SK-N-SH treated with all-trans-retinoic acid at 6 μM for 48 hours (cell line): Measurements from ENCODE around the gene CNPPD1.

Experiments used
- ATAC-seq: fragments of 200-7000 bp; cut with Tn5 transposase; 3 replicates; pipeline ENCODE4 v1.9.1; 2020; ENCODE audit warnings: mild to moderate bottlenecking, moderate library complexity
- ARNTL ChIP-seq: fragments of 450-650 bp; formaldehyde crosslinking; IDR thresholded peaks from 2 replicates; pipeline ENCODE4 v1.5.0; 2020; ENCODE audit warnings: low read depth, mild to moderate bottlenecking, moderate library complexity, borderline replicate concordance
- BACH2 ChIP-seq: fragments of 250-450 bp; sonication (Bioruptor Pico); IDR thresholded peaks from 2 replicates; pipeline ENCODE4 v1.9.0; 2021; ENCODE audit warnings: mild to moderate bottlenecking, borderline replicate concordance
- CSDC2 ChIP-seq: fragments of 250-450 bp; sonication (Bioruptor Pico); IDR thresholded peaks from 2 replicates; pipeline ENCODE4 v1.5.0; 2020; ENCODE audit warnings: mild to moderate bottlenecking, moderate library complexity
- ESRRG ChIP-seq: fragments of 250-450 bp; sonication (Bioruptor Pico); IDR thresholded peaks from 2 replicates; pipeline ENCODE4 v1.6.1; 2021; ENCODE audit warnings: mild to moderate bottlenecking
- GLIS3 ChIP-seq: fragments of 250-450 bp; sonication (Bioruptor Pico); IDR thresholded peaks from 2 replicates; pipeline ENCODE4 v1.5.0; 2020; ENCODE audit warnings: mild to moderate bottlenecking, moderate library complexity
- ISL1 ChIP-seq: fragments of 250-450 bp; sonication (Bioruptor Pico); IDR thresholded peaks from 2 replicates; pipeline ENCODE4 v2.1.2; 2022; ENCODE audit warnings: mild to moderate bottlenecking, moderate library complexity
- OSR1 ChIP-seq: fragments of 250-450 bp; sonication (Bioruptor Pico); IDR thresholded peaks from 2 replicates; pipeline ENCODE4 v1.8.0; 2022; ENCODE audit warnings: moderate library complexity, mild to moderate bottlenecking, inconsistent platforms
- PPARA ChIP-seq: fragments of 250-450 bp; sonication (Bioruptor Pico); IDR thresholded peaks from 2 replicates; pipeline ENCODE4 v1.5.0; 2020; ENCODE audit warnings: mild to moderate bottlenecking, borderline replicate concordance
- RARB ChIP-seq: fragments of 250-450 bp; sonication (Bioruptor Pico); IDR thresholded peaks from 2 replicates; pipeline ENCODE4 v1.8.0; 2021; ENCODE audit warnings: mild to moderate bottlenecking, moderate library complexity
- SNAI2 ChIP-seq: fragments of 250-450 bp; sonication (Bioruptor Pico); IDR thresholded peaks from 2 replicates; pipeline ENCODE4 v1.5.0; 2020; ENCODE audit warnings: mild to moderate bottlenecking, moderate library complexity
- TCF4 ChIP-seq: fragments of 250-450 bp; sonication (Bioruptor Pico); IDR thresholded peaks from 2 replicates; pipeline ENCODE4 v1.8.0; 2021; ENCODE audit warnings: mild to moderate bottlenecking, moderate library complexity, borderline replicate concordance
- TOX ChIP-seq: fragments of 250-450 bp; sonication (Bioruptor Pico); IDR thresholded peaks from 2 replicates; pipeline ENCODE4 v1.8.0; 2021; ENCODE audit warnings: mild to moderate bottlenecking, moderate library complexity, borderline replicate concordance
- ZC3H10 ChIP-seq: fragments of 250-450 bp; sonication (Bioruptor Pico); IDR thresholded peaks from 2 replicates; pipeline ENCODE4 v1.5.1; 2021; ENCODE audit warnings: mild to moderate bottlenecking, moderate library complexity
- ZFP3 ChIP-seq: fragments of 250-450 bp; sonication (Bioruptor Pico); IDR thresholded peaks from 2 replicates; pipeline ENCODE4 v1.5.0; 2020; ENCODE audit warnings: mild to moderate bottlenecking, moderate library complexity
- ZFP30 ChIP-seq: fragments of 450-650 bp; formaldehyde crosslinking; IDR thresholded peaks from 2 replicates; pipeline ENCODE4 v1.5.0; 2022; ENCODE audit warnings: mild to moderate bottlenecking, moderate library complexity
- ZNF565 ChIP-seq: fragments of 450-650 bp; formaldehyde crosslinking; conservative IDR thresholded peaks from 2 replicates; pipeline ENCODE4 v1.5.0; 2020; ENCODE audit warnings: low read depth, mild to moderate bottlenecking, moderate library complexity
- ZNF70 ChIP-seq: fragments of 450-650 bp; formaldehyde crosslinking; IDR thresholded peaks from 2 replicates; pipeline ENCODE4 v1.5.0; 2020; ENCODE audit warnings: mild to moderate bottlenecking, moderate library complexity
- ZNF8 ChIP-seq: fragments of 450-650 bp; formaldehyde crosslinking; IDR thresholded peaks from 2 replicates; pipeline ENCODE4 v1.5.0; 2020; ENCODE audit warnings: mild to moderate bottlenecking, moderate library complexity
- TF ChIP-seq, protein P1 (sequence below): fragments of 250-450 bp; sonication (Bioruptor Pico); IDR thresholded peaks from 2 replicates; pipeline ENCODE4 v1.5.0; 2020; ENCODE audit warnings: mild to moderate bottlenecking, moderate library complexity
- TF ChIP-seq, protein P2 (sequence below): fragments of 250-450 bp; sonication (Bioruptor Pico); IDR thresholded peaks from 2 replicates; pipeline ENCODE4 v1.5.1; 2021; ENCODE audit warnings: mild to moderate bottlenecking, moderate library complexity
- TF ChIP-seq, protein P3 (sequence below): fragments of 250-450 bp; sonication (Bioruptor Pico); IDR thresholded peaks from 2 replicates; pipeline ENCODE4 v1.5.1; 2020; ENCODE audit warnings: low read depth, mild to moderate bottlenecking, moderate library complexity
- TF ChIP-seq, protein P4 (sequence below): fragments of 250-450 bp; sonication (Bioruptor Pico); IDR thresholded peaks from 2 replicates; pipeline ENCODE4 v1.8.0; 2020; ENCODE audit warnings: mild to moderate bottlenecking, moderate library complexity, borderline replicate concordance

Gene CNPPD1

DNA sequence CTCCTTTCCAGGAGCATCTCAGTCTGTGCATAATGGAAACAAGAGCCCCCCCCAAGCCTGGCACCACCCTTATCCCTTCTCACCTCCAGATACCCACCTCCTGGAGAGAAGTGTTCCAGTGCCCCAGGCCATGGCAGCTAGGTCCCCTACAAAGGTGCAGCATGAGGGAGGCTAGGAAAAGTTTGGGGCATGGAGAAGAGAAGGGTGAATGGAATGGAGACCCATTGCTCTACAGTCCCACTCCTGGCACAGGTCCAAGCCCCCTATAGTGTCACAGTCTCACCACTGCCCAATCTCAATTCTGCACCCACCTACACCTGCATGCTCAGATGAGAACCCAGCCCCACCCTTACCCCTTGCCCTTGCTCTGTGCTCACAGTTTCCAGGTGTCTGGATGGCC lies 7.8 kb downstream of the CNPPD1 start:
- TF ChIP-seq CSDC2, result no peak
- TF ChIP-seq ISL1 (CRISPR knock-in tag), result no peak
- no peak for TF ChIP-seq ZNF565 (CRISPR knock-in tag)
- no peak for TF ChIP-seq ZFP3 (CRISPR knock-in tag)
- TF ChIP-seq, protein P1, sequence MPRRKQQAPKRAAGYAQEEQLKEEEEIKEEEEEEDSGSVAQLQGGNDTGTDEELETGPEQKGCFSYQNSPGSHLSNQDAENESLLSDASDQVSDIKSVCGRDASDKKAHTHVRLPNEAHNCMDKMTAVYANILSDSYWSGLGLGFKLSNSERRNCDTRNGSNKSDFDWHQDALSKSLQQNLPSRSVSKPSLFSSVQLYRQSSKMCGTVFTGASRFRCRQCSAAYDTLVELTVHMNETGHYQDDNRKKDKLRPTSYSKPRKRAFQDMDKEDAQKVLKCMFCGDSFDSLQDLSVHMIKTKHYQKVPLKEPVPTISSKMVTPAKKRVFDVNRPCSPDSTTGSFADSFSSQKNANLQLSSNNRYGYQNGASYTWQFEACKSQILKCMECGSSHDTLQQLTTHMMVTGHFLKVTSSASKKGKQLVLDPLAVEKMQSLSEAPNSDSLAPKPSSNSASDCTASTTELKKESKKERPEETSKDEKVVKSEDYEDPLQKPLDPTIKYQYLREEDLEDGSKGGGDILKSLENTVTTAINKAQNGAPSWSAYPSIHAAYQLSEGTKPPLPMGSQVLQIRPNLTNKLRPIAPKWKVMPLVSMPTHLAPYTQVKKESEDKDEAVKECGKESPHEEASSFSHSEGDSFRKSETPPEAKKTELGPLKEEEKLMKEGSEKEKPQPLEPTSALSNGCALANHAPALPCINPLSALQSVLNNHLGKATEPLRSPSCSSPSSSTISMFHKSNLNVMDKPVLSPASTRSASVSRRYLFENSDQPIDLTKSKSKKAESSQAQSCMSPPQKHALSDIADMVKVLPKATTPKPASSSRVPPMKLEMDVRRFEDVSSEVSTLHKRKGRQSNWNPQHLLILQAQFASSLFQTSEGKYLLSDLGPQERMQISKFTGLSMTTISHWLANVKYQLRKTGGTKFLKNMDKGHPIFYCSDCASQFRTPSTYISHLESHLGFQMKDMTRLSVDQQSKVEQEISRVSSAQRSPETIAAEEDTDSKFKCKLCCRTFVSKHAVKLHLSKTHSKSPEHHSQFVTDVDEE (CRISPR knock-in tag), result no peak
- TF ChIP-seq ZFP30, result no peak
- no peak for TF ChIP-seq SNAI2 (CRISPR knock-in tag)
- no peak for TF ChIP-seq OSR1 (CRISPR knock-in tag)
- TF ChIP-seq, protein P2, sequence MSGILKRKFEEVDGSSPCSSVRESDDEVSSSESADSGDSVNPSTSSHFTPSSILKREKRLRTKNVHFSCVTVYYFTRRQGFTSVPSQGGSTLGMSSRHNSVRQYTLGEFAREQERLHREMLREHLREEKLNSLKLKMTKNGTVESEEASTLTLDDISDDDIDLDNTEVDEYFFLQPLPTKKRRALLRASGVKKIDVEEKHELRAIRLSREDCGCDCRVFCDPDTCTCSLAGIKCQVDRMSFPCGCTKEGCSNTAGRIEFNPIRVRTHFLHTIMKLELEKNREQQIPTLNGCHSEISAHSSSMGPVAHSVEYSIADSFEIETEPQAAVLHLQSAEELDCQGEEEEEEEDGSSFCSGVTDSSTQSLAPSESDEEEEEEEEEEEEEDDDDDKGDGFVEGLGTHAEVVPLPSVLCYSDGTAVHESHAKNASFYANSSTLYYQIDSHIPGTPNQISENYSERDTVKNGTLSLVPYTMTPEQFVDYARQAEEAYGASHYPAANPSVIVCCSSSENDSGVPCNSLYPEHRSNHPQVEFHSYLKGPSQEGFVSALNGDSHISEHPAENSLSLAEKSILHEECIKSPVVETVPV (CRISPR knock-in tag), result no peak
- TF ChIP-seq, protein P3, sequence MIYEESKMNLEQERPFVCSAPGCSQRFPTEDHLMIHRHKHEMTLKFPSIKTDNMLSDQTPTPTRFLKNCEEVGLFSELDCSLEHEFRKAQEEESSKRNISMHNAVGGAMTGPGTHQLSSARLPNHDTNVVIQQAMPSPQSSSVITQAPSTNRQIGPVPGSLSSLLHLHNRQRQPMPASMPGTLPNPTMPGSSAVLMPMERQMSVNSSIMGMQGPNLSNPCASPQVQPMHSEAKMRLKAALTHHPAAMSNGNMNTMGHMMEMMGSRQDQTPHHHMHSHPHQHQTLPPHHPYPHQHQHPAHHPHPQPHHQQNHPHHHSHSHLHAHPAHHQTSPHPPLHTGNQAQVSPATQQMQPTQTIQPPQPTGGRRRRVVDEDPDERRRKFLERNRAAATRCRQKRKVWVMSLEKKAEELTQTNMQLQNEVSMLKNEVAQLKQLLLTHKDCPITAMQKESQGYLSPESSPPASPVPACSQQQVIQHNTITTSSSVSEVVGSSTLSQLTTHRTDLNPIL (CRISPR knock-in tag), result no peak
- no peak for TF ChIP-seq PPARA (CRISPR knock-in tag)
- no peak for TF ChIP-seq BACH2
- no peak for TF ChIP-seq TOX (CRISPR knock-in tag)
- TF ChIP-seq ARNTL (CRISPR knock-in tag), result no peak
- no peak for TF ChIP-seq RARB (CRISPR knock-in tag)
- TF ChIP-seq TCF4 (CRISPR knock-in tag), result no peak
- no peak for ATAC-seq

DNA sequence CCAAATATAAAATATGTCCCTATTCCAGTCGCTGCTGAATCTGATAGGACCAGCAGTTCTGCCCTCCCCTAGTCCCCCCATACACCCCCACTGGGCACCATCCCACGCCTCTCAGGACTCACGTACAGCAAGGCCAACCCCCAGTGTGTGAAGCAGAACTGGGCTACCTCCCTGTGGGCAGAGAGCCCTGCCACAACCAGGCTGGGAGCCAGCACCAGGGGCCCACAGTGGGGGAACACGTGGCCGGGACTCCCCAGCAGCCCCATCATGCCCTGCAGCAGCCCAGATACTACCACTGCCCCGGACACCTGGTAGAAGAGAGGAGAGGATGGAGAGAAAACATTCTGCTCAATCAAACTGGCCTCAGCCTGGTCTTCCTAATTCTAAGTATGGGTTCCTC lies 8.2 kb downstream of the CNPPD1 start:
- no peak for ATAC-seq
- TF ChIP-seq SNAI2 (CRISPR knock-in tag) (no peak), ZNF8 (CRISPR knock-in tag) (no peak), ESRRG (CRISPR knock-in tag) (no peak), OSR1 (CRISPR knock-in tag) (no peak), TCF4 (CRISPR knock-in tag) (no peak), ZNF565 (CRISPR knock-in tag) (no peak), ARNTL (CRISPR knock-in tag) (no peak), CSDC2 (no peak), ZNF70 (CRISPR knock-in tag) (no peak), ZC3H10 (no peak), ZFP3 (CRISPR knock-in tag) (no peak)
- TF ChIP-seq, protein P2 (CRISPR knock-in tag), result no peak

DNA sequence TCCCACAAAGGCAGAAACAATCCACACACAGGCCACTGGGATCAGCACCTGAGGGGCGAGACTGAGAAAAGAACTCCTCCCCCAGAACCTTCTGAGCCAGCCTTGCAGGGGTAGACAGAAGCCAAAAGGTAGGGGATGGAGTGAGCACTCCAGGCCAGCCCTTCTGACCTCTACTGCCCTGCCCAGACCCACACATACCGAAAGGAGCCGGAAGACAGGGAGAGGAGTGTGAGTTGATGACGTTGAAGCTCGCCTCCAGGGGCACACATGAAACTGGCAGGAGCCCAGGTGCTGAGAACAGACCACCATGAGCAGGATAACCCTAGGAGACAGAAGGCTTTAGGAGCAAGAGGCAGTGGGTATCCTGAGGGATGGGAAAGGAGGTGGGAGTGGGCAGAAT lies 8.7 kb downstream of the CNPPD1 start:
- TF ChIP-seq, protein P4, sequence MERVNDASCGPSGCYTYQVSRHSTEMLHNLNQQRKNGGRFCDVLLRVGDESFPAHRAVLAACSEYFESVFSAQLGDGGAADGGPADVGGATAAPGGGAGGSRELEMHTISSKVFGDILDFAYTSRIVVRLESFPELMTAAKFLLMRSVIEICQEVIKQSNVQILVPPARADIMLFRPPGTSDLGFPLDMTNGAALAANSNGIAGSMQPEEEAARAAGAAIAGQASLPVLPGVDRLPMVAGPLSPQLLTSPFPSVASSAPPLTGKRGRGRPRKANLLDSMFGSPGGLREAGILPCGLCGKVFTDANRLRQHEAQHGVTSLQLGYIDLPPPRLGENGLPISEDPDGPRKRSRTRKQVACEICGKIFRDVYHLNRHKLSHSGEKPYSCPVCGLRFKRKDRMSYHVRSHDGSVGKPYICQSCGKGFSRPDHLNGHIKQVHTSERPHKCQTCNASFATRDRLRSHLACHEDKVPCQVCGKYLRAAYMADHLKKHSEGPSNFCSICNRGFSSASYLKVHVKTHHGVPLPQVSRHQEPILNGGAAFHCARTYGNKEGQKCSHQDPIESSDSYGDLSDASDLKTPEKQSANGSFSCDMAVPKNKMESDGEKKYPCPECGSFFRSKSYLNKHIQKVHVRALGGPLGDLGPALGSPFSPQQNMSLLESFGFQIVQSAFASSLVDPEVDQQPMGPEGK (CRISPR knock-in tag), result no peak
- TF ChIP-seq OSR1 (CRISPR knock-in tag), result no peak
- TF ChIP-seq TCF4 (CRISPR knock-in tag), result no peak
- TF ChIP-seq ZNF565 (CRISPR knock-in tag), result no peak
- TF ChIP-seq ESRRG (CRISPR knock-in tag), result no peak
- TF ChIP-seq GLIS3, result no peak
- TF ChIP-seq SNAI2 (CRISPR knock-in tag), result no peak
- TF ChIP-seq, all 23 proteins: peak for 0
- ATAC-seq, result no peak
